OCI-LY7 (cell line): ENCODE data around the gene HYI.

Source experiments
- EZH2phosphoT487 ChIP-seq: fragments of 200-600 bp; sonication (generic); IDR thresholded peaks from 2 replicates; pipeline ENCODE4 v1.6.1; 2018; ENCODE audit warnings: low read depth, borderline replicate concordance, mild to moderate bottlenecking, mixed run types, antibody characterized with exemption, low read length, moderate library complexity, mixed read lengths
- TF ChIP-seq, protein P1 (sequence below): fragments of 200-600 bp; sonication (generic); conservative IDR thresholded peaks from 2 replicates; pipeline ENCODE4 v1.5.1; 2014; ENCODE audit warnings: mild to moderate bottlenecking, antibody characterized with exemption, low read length, moderate library complexity, mixed read lengths

GRCh38 chr1:43404353-43404752, 49.4 kb downstream of the HYI start:
- TF ChIP-seq, protein P1, sequence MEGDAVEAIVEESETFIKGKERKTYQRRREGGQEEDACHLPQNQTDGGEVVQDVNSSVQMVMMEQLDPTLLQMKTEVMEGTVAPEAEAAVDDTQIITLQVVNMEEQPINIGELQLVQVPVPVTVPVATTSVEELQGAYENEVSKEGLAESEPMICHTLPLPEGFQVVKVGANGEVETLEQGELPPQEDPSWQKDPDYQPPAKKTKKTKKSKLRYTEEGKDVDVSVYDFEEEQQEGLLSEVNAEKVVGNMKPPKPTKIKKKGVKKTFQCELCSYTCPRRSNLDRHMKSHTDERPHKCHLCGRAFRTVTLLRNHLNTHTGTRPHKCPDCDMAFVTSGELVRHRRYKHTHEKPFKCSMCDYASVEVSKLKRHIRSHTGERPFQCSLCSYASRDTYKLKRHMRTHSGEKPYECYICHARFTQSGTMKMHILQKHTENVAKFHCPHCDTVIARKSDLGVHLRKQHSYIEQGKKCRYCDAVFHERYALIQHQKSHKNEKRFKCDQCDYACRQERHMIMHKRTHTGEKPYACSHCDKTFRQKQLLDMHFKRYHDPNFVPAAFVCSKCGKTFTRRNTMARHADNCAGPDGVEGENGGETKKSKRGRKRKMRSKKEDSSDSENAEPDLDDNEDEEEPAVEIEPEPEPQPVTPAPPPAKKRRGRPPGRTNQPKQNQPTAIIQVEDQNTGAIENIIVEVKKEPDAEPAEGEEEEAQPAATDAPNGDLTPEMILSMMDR: no peak
- no peak for TF ChIP-seq EZH2phosphoT487
